ENCODE measurements around the gene INSR. TPM values are rescaled to one million over a fixed set of nuclear protein-coding genes. Genes with fewer than 3 reads are reported as not detected.

INSR gene
- total and polyA plus RNA-seq, 4 experiments from 2014 or later, result 0.06 to 2.2 (median 0.69) TPM

DNA sequence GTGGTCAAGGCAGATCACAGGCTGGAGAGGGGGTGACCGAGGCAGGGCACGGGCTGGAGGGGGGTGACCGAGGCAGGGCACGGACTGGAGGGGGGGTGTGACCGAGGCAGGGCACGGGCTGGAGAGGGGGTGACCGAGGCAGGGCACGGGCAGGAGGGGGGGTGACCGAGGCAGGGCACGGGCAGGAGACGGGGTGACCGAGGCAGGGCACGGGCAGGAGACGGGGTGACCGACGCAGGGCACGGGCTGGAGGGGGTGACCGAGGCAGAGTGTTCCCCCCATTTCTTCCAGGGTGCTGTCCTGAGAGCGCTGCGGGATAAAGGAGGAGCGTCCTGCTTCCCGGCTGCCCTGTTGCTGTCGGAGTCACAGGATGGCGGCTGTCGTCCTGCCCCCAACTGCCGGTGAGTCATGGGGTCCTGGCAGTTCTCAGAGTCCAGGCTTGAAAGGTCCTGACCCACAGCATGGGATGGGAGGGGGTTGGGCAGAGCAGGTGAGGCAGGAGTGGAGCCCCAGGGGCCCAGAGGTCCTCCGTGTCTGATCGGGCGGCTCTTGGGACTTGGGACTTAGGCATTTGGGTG lies 219.4 kb downstream of the INSR start:
- Mint-ChIP-seq H3K27ac (peak overlapping the region in 1 of 7 donors; percentile 32), H3K9me3 (peaks cover 0 to 50% (median 37%) of the 10 kb centered on the region in 8 donors), H3K36me3 (peaks cover 63 to 80% of the 10 kb centered on the region in 2 donors), H3K4me1 (peaks cover 8 to 27% (median 13%) of the 10 kb centered on the region in 4 donors), H3K27me3 (no peaks in the 10 kb centered on the region), H3K4me3 (no peak overlapping the region)
- Histone ChIP-seq H3K27me3 (ENCODE audit: insufficient read depth, low read length) (no peaks in the 10 kb centered on the region), H3K9me3 (ENCODE audit: control insufficient read depth in 1 of 2, low read length in 2 of 2) (peaks cover 6 to 24% of the 10 kb centered on the region in 2 donors), H3K36me3 (ENCODE audit: insufficient read depth, low read length) (peaks cover 74% of the 10 kb centered on the region), H3K27ac (ENCODE audit: low read depth, low read length) (no peak overlapping the region), H3K4me1 (ENCODE audit: insufficient read depth, low read length) (peaks cover 16% of the 10 kb centered on the region), H3K4me3 (ENCODE audit: low read length in 2 of 2) (no peak overlapping the region)
- DNase-seq, result no peak
- intact Hi-C loops (cut with micrococcal nuclease), result no loop called here
- ChIA-PET CTCF (ENCODE audit: partially characterized antibody) (interaction anchor here (1.9 kb wide), 1 partner anchor 11 kb away, joined by 4 read pairs; no protein-coding TSS in a partner anchor), POLR2A (ENCODE audit: partially characterized antibody) (no interaction called here)

DNA sequence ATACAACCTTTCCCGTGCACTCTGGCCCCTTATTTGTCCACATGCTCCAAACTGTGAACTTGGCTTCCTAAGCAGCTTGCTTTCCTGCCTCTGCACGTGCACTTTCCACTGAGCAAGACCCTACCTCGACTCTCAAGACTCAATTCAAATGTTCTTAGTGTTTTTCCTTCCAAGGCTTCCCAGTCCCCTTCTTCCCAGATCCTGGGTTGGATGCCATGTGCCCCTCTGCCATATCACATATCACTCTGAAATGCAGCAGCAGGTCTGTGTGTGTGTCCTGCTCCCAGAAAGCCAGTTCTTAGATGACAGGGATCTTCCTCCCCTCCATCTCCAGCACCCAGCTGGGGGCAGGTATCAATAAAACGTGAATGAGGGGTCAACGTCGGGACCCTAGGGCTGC lies 221.7 kb downstream of the INSR start:
- DNase-seq, result no peak
- H3K4me1 Mint-ChIP-seq, result peaks cover 13 to 40% (median 21%) of the 10 kb centered on the region in 4 donors
- H3K4me3 ChIP-seq (ENCODE audit: low read length in 2 of 2), result no peak overlapping the region
- peak overlapping the region in 3 of 7 donors; percentile 16 to 81 (median 53) for H3K27ac Mint-ChIP-seq
- H3K27ac ChIP-seq (ENCODE audit: low read depth, low read length), result no peak overlapping the region
- no peaks in the 10 kb centered on the region for H3K27me3 Mint-ChIP-seq
- POLR2A ChIA-PET (ENCODE audit: partially characterized antibody), result interaction anchor here (4.7 kb wide), 1 partner anchor 27 kb away, joined by 31 read pairs; no protein-coding TSS in a partner anchor
- intact Hi-C loops (cut with micrococcal nuclease), result no loop called here
- H3K9me3 Mint-ChIP-seq, result peaks cover 0 to 27% (median 16%) of the 10 kb centered on the region in 8 donors
- H3K36me3 ChIP-seq (ENCODE audit: insufficient read depth, low read length), result peaks cover 53% of the 10 kb centered on the region
- peaks cover 21% of the 10 kb centered on the region for H3K4me1 ChIP-seq (ENCODE audit: insufficient read depth, low read length)
- peaks cover 50 to 57% of the 10 kb centered on the region in 2 donors for H3K36me3 Mint-ChIP-seq
- CTCF ChIA-PET (ENCODE audit: partially characterized antibody), result no interaction called here
- H3K4me3 Mint-ChIP-seq, result peak overlapping the region in 7 of 8 donors; percentile 41 to 73 (median 64)
- no peaks in the 10 kb centered on the region for H3K27me3 ChIP-seq (ENCODE audit: insufficient read depth, low read length)
- peaks cover 6 to 9% of the 10 kb centered on the region in 2 donors for H3K9me3 ChIP-seq (ENCODE audit: control insufficient read depth in 1 of 2, low read length in 2 of 2)

DNA sequence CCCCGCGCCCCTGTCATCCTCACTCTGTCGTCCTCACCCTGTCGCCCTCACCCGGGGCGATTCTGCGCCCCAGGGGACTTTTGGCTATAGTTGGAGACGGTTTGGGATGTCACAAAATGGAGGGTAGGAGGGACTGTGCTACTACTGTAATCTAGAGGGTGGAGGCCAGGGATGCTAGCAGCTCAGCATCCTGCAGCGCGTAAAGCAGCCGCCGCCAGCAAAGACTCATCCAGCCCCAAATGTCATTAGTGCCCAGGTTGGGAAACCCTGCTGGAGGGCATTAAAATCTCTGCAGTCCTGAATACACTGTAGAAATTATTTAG lies 224.3 kb downstream of the INSR start:
- peak overlapping the region; percentile 89 to 98 (median 95) for H3K27ac Mint-ChIP-seq
- H3K4me3 Mint-ChIP-seq, result peak overlapping the region; percentile 92 to 99 (median 96)

DNA sequence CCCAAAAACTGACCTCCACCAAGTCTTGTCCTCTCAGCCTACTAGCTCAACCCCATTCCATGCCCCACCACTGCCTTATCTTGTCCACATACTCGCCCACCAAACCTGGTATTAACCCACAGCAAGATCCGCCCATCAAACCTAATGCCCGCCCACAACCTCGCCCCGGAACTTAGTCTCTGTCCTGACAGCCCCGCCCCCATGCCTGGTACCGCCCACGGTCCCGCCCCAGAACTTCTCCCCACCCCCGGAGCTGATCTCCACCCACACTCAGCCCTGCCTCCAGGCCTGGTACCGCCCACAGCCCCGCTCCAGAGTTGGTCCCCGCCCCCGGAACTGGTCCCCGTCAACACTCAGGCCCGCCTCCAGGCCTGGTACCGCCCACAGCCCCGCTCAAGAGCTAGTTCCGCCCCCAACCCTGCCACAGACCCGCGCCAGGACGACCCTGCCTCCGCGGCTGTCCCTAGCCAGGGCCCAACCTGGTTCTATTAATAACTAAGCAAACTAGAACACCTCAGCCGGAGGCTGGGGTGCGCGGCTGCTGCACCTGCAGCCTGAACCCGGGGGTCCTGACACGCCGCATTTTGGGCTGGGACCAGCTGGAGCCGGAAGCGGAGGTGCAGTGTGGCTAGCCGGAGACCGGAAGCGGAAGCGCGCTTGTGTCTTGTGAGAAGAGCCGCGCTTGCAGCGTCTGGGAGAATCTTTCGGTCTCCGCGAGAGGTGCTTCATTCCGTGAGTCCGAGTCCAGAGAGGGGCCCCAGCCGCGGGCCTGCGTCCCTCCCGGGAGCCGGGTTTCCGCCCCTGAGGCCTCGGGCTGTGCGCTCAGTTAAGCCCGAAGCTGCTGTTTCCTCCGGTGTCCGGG lies 224.9 kb downstream of the INSR start, which contains the start of gene ZNF557:
ZNF557 (plus strand) TSS at position 662 of the 862 bp plus-strand sequence. CDS start 5,372 bp downstream, outside the sequence.
- H3K36me3 ChIP-seq (ENCODE audit: insufficient read depth, low read length), result peaks cover 21% of the 10 kb centered on the region
- DNase-seq, result peak; percentile 99 to 100 (median 99)
- Mint-ChIP-seq H3K27me3 (no peaks in the 10 kb centered on the region), H3K27ac (peak within 1 kb of the TSS; percentile 89 to 98 (median 95)), H3K9me3 (peaks cover 0 to 3% (median under 1%) of the 10 kb centered on the region in 8 donors), H3K4me3 (peak within 1 kb of the TSS; percentile 92 to 99 (median 96)), H3K36me3 (peaks cover 26 to 27% of the 10 kb centered on the region in 2 donors), H3K4me1 (peaks cover 11 to 36% (median 18%) of the 10 kb centered on the region in 4 donors)
- H3K27me3 ChIP-seq (ENCODE audit: insufficient read depth, low read length), result no peaks in the 10 kb centered on the region
- H3K4me3 ChIP-seq (ENCODE audit: low read length in 2 of 2), result peak within 1 kb of the TSS; percentile 92 to 96
- POLR2A ChIA-PET (ENCODE audit: partially characterized antibody), result interaction anchor here (0.5 to 4.7 kb wide), 28 partner anchors 9 to 851 kb away, joined by 3 to 33 read pairs (median 4); partner anchors contain the start of genes ALKBH7, ARHGEF18, KHSRP and MAP2K7
- H3K9me3 ChIP-seq (ENCODE audit: control insufficient read depth in 1 of 2, low read length in 2 of 2), result no peaks in the 10 kb centered on the region
- CTCF ChIA-PET (ENCODE audit: partially characterized antibody), result interaction anchor here (0.5 to 3.3 kb wide), 7 partner anchors 30 to 499 kb away, joined by 3 to 12 read pairs (median 4); no protein-coding TSS in a partner anchor
- peaks cover 21% of the 10 kb centered on the region for H3K4me1 ChIP-seq (ENCODE audit: insufficient read depth, low read length)
- peak within 1 kb of the TSS; percentile 74 for H3K27ac ChIP-seq (ENCODE audit: low read depth, low read length)
- intact Hi-C loops (cut with micrococcal nuclease), result loop anchor here (1.0 kb wide), 1 partner anchor 30 kb away; no protein-coding TSS in a partner anchor

More for the DNA sequence above, 224.3 kb downstream of the INSR start:
- Histone ChIP-seq H3K9me3 (ENCODE audit: control insufficient read depth in 1 of 2, low read length in 2 of 2) (no peaks in the 10 kb centered on the region), H3K27ac (ENCODE audit: low read depth, low read length) (peak overlapping the region; percentile 74), H3K4me3 (ENCODE audit: low read length in 2 of 2) (peak overlapping the region; percentile 92 to 96), H3K4me1 (ENCODE audit: insufficient read depth, low read length) (peaks cover 21% of the 10 kb centered on the region), H3K27me3 (ENCODE audit: insufficient read depth, low read length) (no peaks in the 10 kb centered on the region), H3K36me3 (ENCODE audit: insufficient read depth, low read length) (peaks cover 27% of the 10 kb centered on the region)
- H3K27me3 Mint-ChIP-seq, result no peaks in the 10 kb centered on the region
- intact Hi-C loops (cut with micrococcal nuclease), result loop anchor here (1.0 kb wide), 1 partner anchor 29 kb away; no protein-coding TSS in a partner anchor
- H3K9me3 Mint-ChIP-seq, result peaks cover 0 to 6% (median under 1%) of the 10 kb centered on the region in 8 donors
- ChIA-PET CTCF (ENCODE audit: partially characterized antibody) (interaction anchor here (1.1 to 3.3 kb wide), 4 partner anchors 29 to 207 kb away, joined by 3 to 12 read pairs (median 5); no protein-coding TSS in a partner anchor), POLR2A (ENCODE audit: partially characterized antibody) (interaction anchor here (0.5 to 4.7 kb wide), 21 partner anchors 8 to 851 kb away, joined by 3 to 33 read pairs (median 5); partner anchors contain the start of genes ARHGEF18, KHSRP, PCP2 and PET100)
- peaks cover 30% of the 10 kb centered on the region in 2 donors for H3K36me3 Mint-ChIP-seq
- DNase-seq, result no peak
- peaks cover 13 to 36% (median 19%) of the 10 kb centered on the region in 4 donors for H3K4me1 Mint-ChIP-seq

DNA sequence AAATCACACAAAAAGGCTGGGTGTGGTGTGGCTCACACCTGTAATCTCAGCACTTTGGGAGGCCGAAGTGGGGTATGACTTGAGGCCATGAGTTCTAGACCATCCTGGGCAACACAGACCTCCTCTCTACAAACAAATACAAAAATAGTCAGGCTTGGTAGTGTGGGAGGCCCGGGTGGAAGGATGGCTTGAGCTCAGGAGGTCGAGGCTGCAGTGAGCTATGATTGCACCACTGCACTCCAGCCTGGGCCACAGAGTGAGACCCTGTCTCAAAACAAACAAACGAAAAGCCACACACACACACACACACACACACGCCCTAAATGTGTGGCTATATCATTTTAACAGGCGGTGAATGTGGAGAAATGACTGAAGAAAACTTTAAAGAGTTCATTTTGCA lies 225.6 kb downstream of the INSR start:
- H3K27ac ChIP-seq (ENCODE audit: low read depth, low read length), result peak overlapping the region; percentile 74
- Mint-ChIP-seq H3K27me3 (no peaks in the 10 kb centered on the region), H3K27ac (peak overlapping the region; percentile 89 to 98 (median 95)), H3K9me3 (peaks cover 0 to 2% (median 0%) of the 10 kb centered on the region in 8 donors), H3K4me3 (peak overlapping the region; percentile 92 to 99 (median 96)), H3K36me3 (peaks cover 19 to 23% of the 10 kb centered on the region in 2 donors), H3K4me1 (peaks cover 10 to 36% (median 18%) of the 10 kb centered on the region in 4 donors)
- H3K4me1 ChIP-seq (ENCODE audit: insufficient read depth, low read length), result peaks cover 21% of the 10 kb centered on the region
- intact Hi-C loops (cut with micrococcal nuclease), result no loop called here
- no peak for DNase-seq
- H3K4me3 ChIP-seq (ENCODE audit: low read length in 2 of 2), result no peak overlapping the region
- peaks cover 18% of the 10 kb centered on the region for H3K36me3 ChIP-seq (ENCODE audit: insufficient read depth, low read length)
- no peaks in the 10 kb centered on the region for H3K27me3 ChIP-seq (ENCODE audit: insufficient read depth, low read length)
- CTCF ChIA-PET (ENCODE audit: partially characterized antibody), result interaction anchor here (0.5 to 3.3 kb wide), 6 partner anchors 33 to 500 kb away, joined by 3 to 12 read pairs (median 4); no protein-coding TSS in a partner anchor
- H3K9me3 ChIP-seq (ENCODE audit: control insufficient read depth in 1 of 2, low read length in 2 of 2), result no peaks in the 10 kb centered on the region
- POLR2A ChIA-PET (ENCODE audit: partially characterized antibody), result interaction anchor here (0.9 to 4.7 kb wide), 22 partner anchors 9 to 852 kb away, joined by 3 to 33 read pairs (median 6); partner anchors contain the start of genes ALKBH7, ARHGEF18, KHSRP and MAP2K7

DNA sequence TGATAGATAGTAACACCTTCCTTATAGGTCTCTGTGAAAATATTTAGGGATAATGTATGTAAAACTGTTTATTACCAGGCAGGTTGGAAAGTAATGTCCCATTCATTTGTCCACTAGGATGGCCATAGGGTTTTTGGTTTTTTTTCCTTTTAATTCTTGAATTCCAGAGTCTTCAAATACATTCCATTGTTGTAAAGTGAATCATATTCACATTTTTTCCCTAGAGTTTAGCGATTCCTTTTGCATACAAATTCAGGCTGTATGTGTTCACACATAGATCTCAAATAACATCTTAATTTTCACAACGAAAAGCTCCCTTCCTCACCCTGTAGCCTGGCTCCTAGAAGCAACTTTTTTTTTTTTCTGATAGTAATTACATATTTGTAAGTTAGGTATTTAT lies 226.5 kb downstream of the INSR start:
- peaks cover 0 to 2% (median 0%) of the 10 kb centered on the region in 8 donors for H3K9me3 Mint-ChIP-seq
- intact Hi-C loops (cut with micrococcal nuclease), result no loop called here
- no peaks in the 10 kb centered on the region for H3K9me3 ChIP-seq (ENCODE audit: control insufficient read depth in 1 of 2, low read length in 2 of 2)
- DNase-seq, result no peak
- H3K27ac Mint-ChIP-seq, result no peak overlapping the region
- no peak overlapping the region for H3K4me3 ChIP-seq (ENCODE audit: low read length in 2 of 2)
- H3K4me1 Mint-ChIP-seq, result peaks cover 10 to 35% (median 17%) of the 10 kb centered on the region in 4 donors
- ChIA-PET POLR2A (ENCODE audit: partially characterized antibody) (interaction anchor here (4.7 kb wide), 1 partner anchor 32 kb away, joined by 31 read pairs; no protein-coding TSS in a partner anchor), CTCF (ENCODE audit: partially characterized antibody) (interaction anchor here (1.3 kb wide), 1 partner anchor 501 kb away, joined by 4 read pairs; no protein-coding TSS in a partner anchor)
- H3K27ac ChIP-seq (ENCODE audit: low read depth, low read length), result no peak overlapping the region
- peaks cover 11% of the 10 kb centered on the region for H3K36me3 ChIP-seq (ENCODE audit: insufficient read depth, low read length)
- peaks cover 21% of the 10 kb centered on the region for H3K4me1 ChIP-seq (ENCODE audit: insufficient read depth, low read length)
- peaks cover 14 to 18% of the 10 kb centered on the region in 2 donors for H3K36me3 Mint-ChIP-seq
- no peaks in the 10 kb centered on the region for H3K27me3 Mint-ChIP-seq
- H3K27me3 ChIP-seq (ENCODE audit: insufficient read depth, low read length), result no peaks in the 10 kb centered on the region
- H3K4me3 Mint-ChIP-seq, result no peak overlapping the region

Data from CD4-positive, alpha-beta memory T cell (primary cell).